CD14-positive monocyte (primary cell): ENCODE data around the gene TDRD15. TPM values are rescaled to one million over a fixed set of nuclear protein-coding genes. Genes with fewer than 3 reads are reported as not detected.

Experiments used
- DNase-seq, 3 donors: peaks; one replicate each; pipeline ENCODE4 v3.0.0-alpha.2; 2011 to 2022
- H2AFZ ChIP-seq: 2 replicates; pipeline ENCODE4 v1.6.0; 2012; ENCODE audit warnings: mild to moderate bottlenecking, low read depth, low read length, inconsistent platforms; ENCODE audit not compliant: insufficient read depth, poor library complexity, severe bottlenecking
- H3K27ac ChIP-seq, 2 donors: 1 replicate in 1 of 2; 2 replicates in 1 of 2; pipeline ENCODE4 v1.5.1; 2012 to 2013; ENCODE audit warnings: low read length in 2 of 2, control low read depth in 1 of 2, inconsistent platforms in 1 of 2, low read depth in 1 of 2, mild to moderate bottlenecking in 1 of 2
- H3K27me3 ChIP-seq, 2 donors: one replicate each; pipeline versions ENCODE4 v1.6.0 to v1.6.1; 2011 to 2013; ENCODE audit warnings: low read length in 2 of 2; ENCODE audit not compliant: control insufficient read depth in 2 of 2, insufficient read depth in 2 of 2
- H3K36me3 ChIP-seq, 2 donors: replicated peaks in 1 of 2; 1 replicate in 1 of 2; 2 replicates in 1 of 2; pipeline versions ENCODE4 v1.5.1 to v1.6.1; 2012 to 2013; ENCODE audit warnings: low read length in 2 of 2, control low read depth in 1 of 2, inconsistent platforms in 1 of 2, mild to moderate bottlenecking in 1 of 2; ENCODE audit not compliant: insufficient read depth in 2 of 2, control insufficient read depth in 1 of 2
- H3K4me1 ChIP-seq, 2 donors: 1 replicate in 1 of 2; 2 replicates in 1 of 2; pipeline versions ENCODE4 v1.5.1 to v1.6.1; 2012 to 2013; ENCODE audit warnings: low read length in 2 of 2, control low read depth in 1 of 2, inconsistent platforms in 1 of 2, mild to moderate bottlenecking in 1 of 2, moderate library complexity in 1 of 2; ENCODE audit not compliant: insufficient read depth in 2 of 2, control insufficient read depth in 1 of 2
- H3K4me2 ChIP-seq: replicated peaks from 2 replicates; pipeline ENCODE3; 2012; ENCODE audit warnings: low read length, moderate library complexity, mild to moderate bottlenecking; ENCODE audit not compliant: poor library complexity, severe bottlenecking; ENCODE audit errors: extremely low read depth
- H3K4me3 ChIP-seq, 3 experiments: fragments of 200-600 bp in 1 of 3; sonication (generic) in 1 of 3; replicated peaks in 1 of 3; 1 replicate in 2 of 3; 2 replicates in 1 of 3; pipeline ENCODE4 v1.5.1; 2011 to 2013; ENCODE audit warnings: low read length in 3 of 3, mild to moderate bottlenecking in 3 of 3, control low read depth in 2 of 3, low read depth in 2 of 3, inconsistent platforms in 1 of 3, moderate library complexity in 1 of 3
- H3K79me2 ChIP-seq: 2 replicates; pipeline ENCODE4 v1.6.0; 2012; ENCODE audit warnings: mild to moderate bottlenecking, control low read depth, inconsistent platforms, low read length, moderate library complexity; ENCODE audit not compliant: insufficient read depth
- H3K9ac ChIP-seq: 2 replicates; pipeline ENCODE4 v1.6.0; 2017; ENCODE audit warnings: low read length, mild to moderate bottlenecking; ENCODE audit not compliant: insufficient read depth, poor library complexity, severe bottlenecking
- H3K9me3 ChIP-seq, 2 donors: replicated peaks in 1 of 2; 1 replicate in 1 of 2; 2 replicates in 1 of 2; pipeline versions ENCODE4 v1.5.1 to v1.6.1; 2012 to 2013; ENCODE audit warnings: low read length in 2 of 2, control low read depth in 1 of 2; ENCODE audit not compliant: control insufficient read depth in 1 of 2, insufficient read depth in 1 of 2
- H4K20me1 ChIP-seq: 2 replicates; pipeline ENCODE4 v1.6.0; 2012; ENCODE audit warnings: mild to moderate bottlenecking, low read length, control low read depth, moderate library complexity; ENCODE audit not compliant: insufficient read depth
- H3K27ac Mint-ChIP-seq, 7 donors: one replicate each; pipeline ENCODE4 v1.8.0; 2020; ENCODE audit warnings: mild to moderate bottlenecking in 7 of 7, mixed read lengths in 7 of 7, moderate library complexity in 6 of 7, inconsistent platforms in 2 of 7
- H3K27me3 Mint-ChIP-seq, 3 donors: one replicate each; pipeline ENCODE4 v1.8.0; 2021 to 2022; ENCODE audit warnings: low read depth in 3 of 3, mild to moderate bottlenecking in 3 of 3, mixed read lengths in 3 of 3, moderate library complexity in 3 of 3, inconsistent platforms in 1 of 3
- H3K36me3 Mint-ChIP-seq, 2 donors: one replicate each; pipeline ENCODE4 v1.8.0; 2020; ENCODE audit warnings: mixed read lengths in 2 of 2, inconsistent platforms in 1 of 2, mild to moderate bottlenecking in 1 of 2
- H3K4me1 Mint-ChIP-seq: one replicate; pipeline ENCODE4 v1.8.0; 2020; ENCODE audit warnings: mild to moderate bottlenecking, mixed read lengths
- H3K4me3 Mint-ChIP-seq, 2 donors: one replicate each; pipeline ENCODE4 v1.8.0; 2020; ENCODE audit warnings: mild to moderate bottlenecking in 2 of 2, mixed read lengths in 2 of 2, moderate library complexity in 1 of 2
- H3K9me3 Mint-ChIP-seq, 7 donors: one replicate each; pipeline ENCODE4 v1.8.0; 2020 to 2022; ENCODE audit warnings: mixed read lengths in 7 of 7, mild to moderate bottlenecking in 6 of 7, moderate library complexity in 6 of 7, inconsistent platforms in 2 of 7
- WGBS: methylation state at CpG from one replicate; pipeline ENCODE4 v1.1.5; 2013; ENCODE audit warnings: missing lambda C conversion rate; ENCODE audit not compliant: insufficient coverage; 5-methylcytosine and 5-hydroxymethylcytosine counted together
- intact Hi-C, 2 donors: fragments of 100-400 bp; cut with micrococcal nuclease; formaldehyde crosslinking; loops; one replicate each; pipeline versions ENCODE4 v1.15.0 to v1.15.1; 2023
- polyA plus RNA-seq, 3 donors: library from polyadenylated mRNA; depleted of rRNA in 1 of 3; unstranded in 2 of 3; stranded (reverse) in 1 of 3; fragments of 300-500 nt in 2 of 3; fragments of >200 nt in 1 of 3; fragmentation: Illumina TruSeq in 2 of 3; gene quantifications; 1 replicate in 2 of 3; 2 replicates in 1 of 3; pipeline ENCODE4 v1.2.3, GENCODE V29; 2012 to 2021
- TF ChIP-seq, protein P1 (sequence below): fragments of 200-600 bp; IDR thresholded peaks from one replicate; pipeline ENCODE4 v1.8.0; 2022; ENCODE audit warnings: antibody characterized with exemption, mild to moderate bottlenecking

Gene TDRD15
- polyA plus RNA-seq, 3 donors, result not detected

DNA sequence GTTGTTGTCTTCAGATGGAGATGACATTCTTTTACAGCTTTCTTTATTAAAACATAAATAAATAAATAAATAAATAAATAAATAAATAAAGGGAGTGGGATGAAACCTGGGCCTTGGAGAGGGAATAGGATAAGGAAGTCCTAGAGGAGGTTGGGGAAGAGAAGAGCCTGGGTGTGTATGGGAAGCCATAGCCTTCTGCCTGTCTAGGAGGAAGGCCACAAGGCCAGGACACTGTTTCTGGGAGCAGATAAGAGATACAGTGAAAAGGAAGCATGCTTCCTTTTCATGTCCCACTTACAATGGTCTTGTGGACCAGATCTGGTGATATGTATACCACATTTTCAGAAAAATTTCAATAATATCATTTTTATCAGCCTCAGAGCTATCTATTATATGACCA lies 6.1 kb upstream of the TDRD15 start:
- Histone ChIP-seq H4K20me1 (no peaks in the 10 kb centered on the region), H3K4me2 (no peak overlapping the region), H3K4me1 (no peaks in the 10 kb centered on the region), H3K4me3 (no peak overlapping the region), H3K9ac (no peak overlapping the region), H3K79me2 (no peaks in the 10 kb centered on the region), H3K27ac (no peak overlapping the region), H2AFZ (no peak overlapping the region), H3K9me3 (no peaks in the 10 kb centered on the region), H3K36me3 (no peaks in the 10 kb centered on the region), H3K27me3 (no peaks in the 10 kb centered on the region)
- H3K36me3 Mint-ChIP-seq, result no peaks in the 10 kb centered on the region
- H3K4me1 Mint-ChIP-seq, result no peaks in the 10 kb centered on the region
- intact Hi-C loops, result no loop called here
- peaks cover 0 to 5% (median 2%) of the 10 kb centered on the region in 3 donors for H3K27me3 Mint-ChIP-seq
- no peak for DNase-seq
- TF ChIP-seq, protein P1, sequence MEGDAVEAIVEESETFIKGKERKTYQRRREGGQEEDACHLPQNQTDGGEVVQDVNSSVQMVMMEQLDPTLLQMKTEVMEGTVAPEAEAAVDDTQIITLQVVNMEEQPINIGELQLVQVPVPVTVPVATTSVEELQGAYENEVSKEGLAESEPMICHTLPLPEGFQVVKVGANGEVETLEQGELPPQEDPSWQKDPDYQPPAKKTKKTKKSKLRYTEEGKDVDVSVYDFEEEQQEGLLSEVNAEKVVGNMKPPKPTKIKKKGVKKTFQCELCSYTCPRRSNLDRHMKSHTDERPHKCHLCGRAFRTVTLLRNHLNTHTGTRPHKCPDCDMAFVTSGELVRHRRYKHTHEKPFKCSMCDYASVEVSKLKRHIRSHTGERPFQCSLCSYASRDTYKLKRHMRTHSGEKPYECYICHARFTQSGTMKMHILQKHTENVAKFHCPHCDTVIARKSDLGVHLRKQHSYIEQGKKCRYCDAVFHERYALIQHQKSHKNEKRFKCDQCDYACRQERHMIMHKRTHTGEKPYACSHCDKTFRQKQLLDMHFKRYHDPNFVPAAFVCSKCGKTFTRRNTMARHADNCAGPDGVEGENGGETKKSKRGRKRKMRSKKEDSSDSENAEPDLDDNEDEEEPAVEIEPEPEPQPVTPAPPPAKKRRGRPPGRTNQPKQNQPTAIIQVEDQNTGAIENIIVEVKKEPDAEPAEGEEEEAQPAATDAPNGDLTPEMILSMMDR, result no peak
- H3K4me3 Mint-ChIP-seq, result no peak overlapping the region
- no peak overlapping the region for H3K27ac Mint-ChIP-seq
- H3K9me3 Mint-ChIP-seq, result no peaks in the 10 kb centered on the region

DNA sequence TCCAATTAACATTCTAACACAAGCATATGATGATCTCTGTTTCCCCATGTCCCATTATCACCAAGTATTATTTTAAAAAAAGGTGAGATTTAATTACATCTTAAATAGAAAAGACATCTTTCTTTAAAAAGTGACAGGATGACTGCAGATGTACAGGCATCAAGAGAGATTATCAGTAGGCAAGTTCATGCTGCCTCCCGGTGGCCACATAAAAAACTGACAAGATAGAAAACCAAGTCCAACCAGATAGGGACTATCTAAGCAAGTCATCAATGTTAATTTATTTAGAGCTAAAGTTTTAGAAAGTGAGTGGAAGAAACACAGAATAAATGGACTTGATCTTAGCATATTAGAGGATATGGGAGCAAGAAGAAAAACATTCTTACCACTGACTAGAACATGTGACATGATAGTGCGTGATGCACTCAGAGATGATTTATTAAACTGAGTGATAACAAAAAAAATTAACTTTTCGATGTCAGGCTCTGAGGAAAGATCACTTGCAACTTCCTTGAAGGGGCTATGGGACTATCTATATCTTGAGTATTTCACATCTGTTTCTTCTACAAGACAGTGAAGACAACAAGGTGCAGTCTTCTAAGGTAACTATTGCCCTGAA lies 5.4 kb upstream of the TDRD15 start:
- no peaks in the 10 kb centered on the region for H3K79me2 ChIP-seq
- Mint-ChIP-seq H3K36me3 (no peaks in the 10 kb centered on the region), H3K27ac (no peak overlapping the region), H3K4me1 (no peaks in the 10 kb centered on the region), H3K27me3 (peaks cover 0 to 5% (median 2%) of the 10 kb centered on the region in 3 donors), H3K4me3 (no peak overlapping the region), H3K9me3 (no peaks in the 10 kb centered on the region)
- H3K27ac ChIP-seq, result no peak overlapping the region
- H2AFZ ChIP-seq, result no peak overlapping the region
- intact Hi-C loops, result no loop called here
- DNase-seq, result no peak
- no peaks in the 10 kb centered on the region for H4K20me1 ChIP-seq
- no peaks in the 10 kb centered on the region for H3K27me3 ChIP-seq
- H3K9me3 ChIP-seq, result no peaks in the 10 kb centered on the region
- H3K4me1 ChIP-seq, result no peaks in the 10 kb centered on the region
- H3K4me3 ChIP-seq, result no peak overlapping the region
- H3K9ac ChIP-seq, result no peak overlapping the region
- no peak overlapping the region for H3K4me2 ChIP-seq
- TF ChIP-seq, protein P1, result no peak
- 40% methylated on average over 1 of the region's 3 CpGs for WGBS
- H3K36me3 ChIP-seq, result no peaks in the 10 kb centered on the region
